ENCODE results near the gene CTAG1B.
A peak's percentile ranks its signal among the peaks of the same experiment; 100 is the strongest.

CTAG1B gene

GRCh38 chrX:154602766-154603437 lies 16.2 kb downstream of the CTAG1B start:
- DNase-seq (ENCODE audit: low read depth, low spot score): no peak
- no peaks in the 10 kb centered on the region for H3K9me3 ChIP-seq (ENCODE audit: control insufficient read depth, insufficient read depth, low read length)
- H3K4me3 ChIP-seq (ENCODE audit: low read length): no peak overlapping the region
- no CpG with 5 or more reads among the region's 18 CpGs for WGBS (ENCODE audit: insufficient coverage, insufficient read length)
- H3K27me3 ChIP-seq (ENCODE audit: control insufficient read depth, insufficient read depth, low read length): no peaks in the 10 kb centered on the region
- H3K4me1 ChIP-seq (ENCODE audit: control insufficient read depth, insufficient read depth, low read length): 0 out of 2 replicates have a peak, but pooled peaks cover 2% of the 10 kb centered on the region
- no peaks in the 10 kb centered on the region for H3K36me3 ChIP-seq (ENCODE audit: control insufficient read depth, insufficient read depth, low read length)
- no peak overlapping the region for H3K27ac ChIP-seq (ENCODE audit: low read length)

DNA sequence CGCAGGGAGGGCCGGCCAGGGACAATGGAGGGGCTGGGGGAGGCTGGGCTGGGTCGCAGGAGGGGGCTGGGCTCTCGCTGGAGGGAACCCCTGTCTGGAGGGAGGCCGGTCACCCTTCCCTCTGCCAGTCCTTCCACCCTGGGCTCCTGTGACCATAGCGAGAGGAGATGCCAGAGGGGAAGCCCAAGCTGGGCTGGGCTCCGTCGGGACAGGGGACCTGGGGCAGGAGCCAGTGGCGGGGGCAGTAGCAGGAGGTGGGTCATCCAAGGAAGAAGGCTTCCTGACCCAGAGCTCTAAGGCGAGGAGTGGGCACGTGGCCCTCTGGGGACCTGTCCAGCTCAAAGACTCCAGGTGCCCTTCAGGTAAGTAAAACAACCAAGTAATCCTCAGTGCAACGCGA lies 16.9 kb downstream of the CTAG1B start:
- no peaks in the 10 kb centered on the region for H3K27me3 ChIP-seq (ENCODE audit: control insufficient read depth, insufficient read depth, low read length)
- H3K4me3 ChIP-seq (ENCODE audit: low read length): no peak overlapping the region
- no CpG with 5 or more reads among the region's 13 CpGs for WGBS (ENCODE audit: insufficient coverage, insufficient read length)
- no peaks in the 10 kb centered on the region for H3K36me3 ChIP-seq (ENCODE audit: control insufficient read depth, insufficient read depth, low read length)
- no peak overlapping the region for H3K27ac ChIP-seq (ENCODE audit: low read length)
- H3K9me3 ChIP-seq (ENCODE audit: control insufficient read depth, insufficient read depth, low read length): no peaks in the 10 kb centered on the region
- no peak for DNase-seq (ENCODE audit: low read depth, low spot score)
- 0 out of 2 replicates have a peak, but pooled peaks cover 2% of the 10 kb centered on the region for H3K4me1 ChIP-seq (ENCODE audit: control insufficient read depth, insufficient read depth, low read length)

GRCh38 chrX:154600759-154601374 lies 18.2 kb downstream of the CTAG1B start:
- no peaks in the 10 kb centered on the region for H3K27me3 ChIP-seq (ENCODE audit: control insufficient read depth, insufficient read depth, low read length)
- no peak for DNase-seq (ENCODE audit: low read depth, low spot score)
- H3K27ac ChIP-seq (ENCODE audit: low read length): no peak overlapping the region
- H3K4me1 ChIP-seq (ENCODE audit: control insufficient read depth, insufficient read depth, low read length): peaks cover 3% of the 10 kb centered on the region; the same call in 1 of the 2 replicates
- no peaks in the 10 kb centered on the region for H3K9me3 ChIP-seq (ENCODE audit: control insufficient read depth, insufficient read depth, low read length)
- no CpG with 5 or more reads among the region's 15 CpGs for WGBS (ENCODE audit: insufficient coverage, insufficient read length)
- no peaks in the 10 kb centered on the region for H3K36me3 ChIP-seq (ENCODE audit: control insufficient read depth, insufficient read depth, low read length)
- no peak overlapping the region for H3K4me3 ChIP-seq (ENCODE audit: low read length)

- Histone ChIP-seq H3K27ac (ENCODE audit: low read length) (no peak overlapping the region), H3K36me3 (ENCODE audit: control insufficient read depth, insufficient read depth, low read length) (no peaks in the 10 kb centered on the region), H3K9me3 (ENCODE audit: control insufficient read depth, insufficient read depth, low read length) (no peaks in the 10 kb centered on the region), H3K4me3 (ENCODE audit: low read length) (no peak overlapping the region), H3K27me3 (ENCODE audit: control insufficient read depth, insufficient read depth, low read length) (no peaks in the 10 kb centered on the region), H3K4me1 (ENCODE audit: control insufficient read depth, insufficient read depth, low read length) (peaks cover 3% of the 10 kb centered on the region; the same call in 1 of the 2 replicates)
- DNase-seq (ENCODE audit: low read depth, low spot score): no peak
- WGBS (ENCODE audit: insufficient coverage, insufficient read length): no CpG with 5 or more reads among the region's 14 CpGs
Observed at GRCh38 chrX:154599531-154599930, 19.6 kb downstream of the CTAG1B start.

DNA sequence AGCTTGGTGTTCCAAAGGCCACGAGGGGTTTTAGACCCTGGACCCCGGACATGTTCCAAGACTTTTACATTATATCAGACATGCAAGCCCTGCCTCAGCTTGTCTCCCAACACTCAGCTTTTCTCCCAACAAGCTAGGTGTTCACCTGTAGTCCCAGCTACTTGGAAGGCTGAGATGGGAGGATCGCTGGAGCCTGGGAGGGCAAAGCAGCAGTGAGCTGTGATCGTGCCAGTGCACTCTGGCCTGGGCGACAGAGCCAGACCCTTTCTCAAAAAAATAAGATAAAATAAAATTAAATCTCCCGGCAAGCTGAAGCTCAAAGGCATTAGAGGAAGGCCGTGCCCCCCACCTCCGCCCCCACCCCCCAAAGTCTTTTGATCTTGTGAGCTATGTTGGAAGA lies 20.4 kb downstream of the CTAG1B start:
- no peak for DNase-seq (ENCODE audit: low read depth, low spot score)
- peaks cover 3% of the 10 kb centered on the region; the same call in 1 of the 2 replicates for H3K4me1 ChIP-seq (ENCODE audit: control insufficient read depth, insufficient read depth, low read length)
- H3K27me3 ChIP-seq (ENCODE audit: control insufficient read depth, insufficient read depth, low read length): no peaks in the 10 kb centered on the region
- H3K36me3 ChIP-seq (ENCODE audit: control insufficient read depth, insufficient read depth, low read length): no peaks in the 10 kb centered on the region
- no peaks in the 10 kb centered on the region for H3K9me3 ChIP-seq (ENCODE audit: control insufficient read depth, insufficient read depth, low read length)
- H3K4me3 ChIP-seq (ENCODE audit: low read length): no peak overlapping the region
- no peak overlapping the region for H3K27ac ChIP-seq (ENCODE audit: low read length)
- no CpG with 5 or more reads among the region's 8 CpGs for WGBS (ENCODE audit: insufficient coverage, insufficient read length)

GRCh38 chrX:154597221-154597620 lies 21.9 kb downstream of the CTAG1B start:
- WGBS (ENCODE audit: insufficient coverage, insufficient read length): no CpG with 5 or more reads among the region's 12 CpGs
- H3K36me3 ChIP-seq (ENCODE audit: control insufficient read depth, insufficient read depth, low read length): no peaks in the 10 kb centered on the region
- no peaks in the 10 kb centered on the region for H3K9me3 ChIP-seq (ENCODE audit: control insufficient read depth, insufficient read depth, low read length)
- no peak overlapping the region for H3K4me3 ChIP-seq (ENCODE audit: low read length)
- H3K27me3 ChIP-seq (ENCODE audit: control insufficient read depth, insufficient read depth, low read length): no peaks in the 10 kb centered on the region
- peaks cover 3% of the 10 kb centered on the region; the same call in 1 of the 2 replicates for H3K4me1 ChIP-seq (ENCODE audit: control insufficient read depth, insufficient read depth, low read length)
- no peak for DNase-seq (ENCODE audit: low read depth, low spot score)
- H3K27ac ChIP-seq (ENCODE audit: low read length): no peak overlapping the region

GRCh38 chrX:154596290-154596929 lies 22.7 kb downstream of the CTAG1B start:
- DNase-seq (ENCODE audit: low read depth, low spot score): peak; percentile 43

GRCh38 chrX:154595559-154596249 lies 23.4 kb downstream of the CTAG1B start:
- WGBS (ENCODE audit: insufficient coverage, insufficient read length): no CpG with 5 or more reads among the region's 2 CpGs
- H3K9me3 ChIP-seq (ENCODE audit: control insufficient read depth, insufficient read depth, low read length): no peaks in the 10 kb centered on the region
- H3K4me1 ChIP-seq (ENCODE audit: control insufficient read depth, insufficient read depth, low read length): peaks cover 2% of the 10 kb centered on the region; the same call in 1 of the 2 replicates
- DNase-seq (ENCODE audit: low read depth, low spot score): no peak
- H3K27me3 ChIP-seq (ENCODE audit: control insufficient read depth, insufficient read depth, low read length): no peaks in the 10 kb centered on the region
- H3K4me3 ChIP-seq (ENCODE audit: low read length): no peak overlapping the region
- H3K36me3 ChIP-seq (ENCODE audit: control insufficient read depth, insufficient read depth, low read length): no peaks in the 10 kb centered on the region
- no peak overlapping the region for H3K27ac ChIP-seq (ENCODE audit: low read length)

More at GRCh38 chrX:154596290-154596929, 22.7 kb downstream of the CTAG1B start:
- no CpG with 5 or more reads among the region's 3 CpGs for whole genome bisulfite sequencing (ENCODE audit: insufficient coverage, insufficient read length)
- peaks cover 2% of the 10 kb centered on the region; the same call in 1 of the 2 replicates for H3K4me1 ChIP-seq (ENCODE audit: control insufficient read depth, insufficient read depth, low read length)
- H3K27me3 ChIP-seq (ENCODE audit: control insufficient read depth, insufficient read depth, low read length): no peaks in the 10 kb centered on the region
- no peak overlapping the region for H3K4me3 ChIP-seq (ENCODE audit: low read length)
- no peak overlapping the region for H3K27ac ChIP-seq (ENCODE audit: low read length)
- H3K36me3 ChIP-seq (ENCODE audit: control insufficient read depth, insufficient read depth, low read length): no peaks in the 10 kb centered on the region
- no peaks in the 10 kb centered on the region for H3K9me3 ChIP-seq (ENCODE audit: control insufficient read depth, insufficient read depth, low read length)

DNA sequence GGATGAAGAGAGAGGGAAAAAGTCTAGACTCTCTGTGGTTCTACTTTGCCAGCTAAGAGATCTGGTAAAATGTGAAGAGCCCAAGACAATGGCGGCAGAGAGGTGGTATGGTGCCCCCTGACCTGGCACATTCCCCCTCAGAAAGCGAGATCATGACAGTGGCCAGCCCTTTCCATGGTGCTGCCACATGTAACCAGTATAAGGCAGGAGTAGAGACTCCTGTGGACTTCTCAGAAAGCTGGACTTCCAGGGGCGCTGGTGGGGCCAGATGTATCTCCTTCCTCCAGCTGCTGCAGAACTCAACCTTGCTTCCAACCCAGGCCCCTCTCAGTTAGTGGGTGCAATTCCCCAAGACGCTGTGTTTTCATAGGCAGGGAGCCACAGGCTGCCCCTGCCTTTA lies 24.6 kb downstream of the CTAG1B start:
- H3K36me3 ChIP-seq (ENCODE audit: control insufficient read depth, insufficient read depth, low read length): no peaks in the 10 kb centered on the region
- WGBS (ENCODE audit: insufficient coverage, insufficient read length): no CpG with 5 or more reads among the region's 4 CpGs
- DNase-seq (ENCODE audit: low read depth, low spot score): no peak
- no peaks in the 10 kb centered on the region for H3K9me3 ChIP-seq (ENCODE audit: control insufficient read depth, insufficient read depth, low read length)
- peaks cover 2% of the 10 kb centered on the region; the same call in 1 of the 2 replicates for H3K4me1 ChIP-seq (ENCODE audit: control insufficient read depth, insufficient read depth, low read length)
- H3K27ac ChIP-seq (ENCODE audit: low read length): no peak overlapping the region
- H3K27me3 ChIP-seq (ENCODE audit: control insufficient read depth, insufficient read depth, low read length): no peaks in the 10 kb centered on the region
- no peak overlapping the region for H3K4me3 ChIP-seq (ENCODE audit: low read length)

DNA sequence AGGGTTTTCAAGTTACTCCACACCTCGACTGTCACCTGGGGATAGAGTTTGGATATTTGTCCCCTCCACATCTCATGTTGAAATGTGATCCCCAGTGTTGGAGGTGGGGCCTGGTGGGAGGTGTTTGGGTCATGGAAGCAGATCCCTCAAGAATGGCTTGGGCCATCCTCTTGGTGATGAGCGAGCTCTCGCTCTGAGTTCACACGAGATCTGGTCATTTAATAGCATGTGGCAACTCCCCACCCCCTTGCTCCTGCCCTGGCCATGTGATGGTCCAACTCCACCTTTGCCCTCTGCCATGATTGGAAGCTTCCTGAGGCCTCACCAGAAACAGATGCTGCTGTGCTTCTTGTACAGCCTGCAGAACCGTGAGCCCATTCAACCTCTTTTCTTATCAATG lies 25.9 kb downstream of the CTAG1B start:
- H3K4me1 ChIP-seq (ENCODE audit: control insufficient read depth, insufficient read depth, low read length): peaks cover 2% of the 10 kb centered on the region; the same call in 1 of the 2 replicates
- H3K27me3 ChIP-seq (ENCODE audit: control insufficient read depth, insufficient read depth, low read length): no peaks in the 10 kb centered on the region
- no peak for DNase-seq (ENCODE audit: low read depth, low spot score)
- H3K4me3 ChIP-seq (ENCODE audit: low read length): no peak overlapping the region
- no peak overlapping the region for H3K27ac ChIP-seq (ENCODE audit: low read length)
- WGBS (ENCODE audit: insufficient coverage, insufficient read length): no CpG with 5 or more reads among the region's 5 CpGs
- H3K9me3 ChIP-seq (ENCODE audit: control insufficient read depth, insufficient read depth, low read length): no peaks in the 10 kb centered on the region
- H3K36me3 ChIP-seq (ENCODE audit: control insufficient read depth, insufficient read depth, low read length): no peaks in the 10 kb centered on the region
